HEK293 (cell line): ENCODE results near the gene HOTAIR.

Source experiments
- CTCF ChIA-PET: fragments of 350-600 bp; formaldehyde crosslinking; extraction: SDS; loops from one replicate; lab custom pipeline; 2021; ENCODE audit warnings: antibody characterized with exemption; lab: Yijun Ruan, JAX
- POLR2A ChIA-PET: fragments of 300-600 bp; formaldehyde crosslinking; extraction: SDS; loops from one replicate; lab custom pipeline; 2020; ENCODE audit warnings: antibody characterized with exemption, inconsistent platforms; lab: Yijun Ruan, JAX
- H3K27ac ChIP-seq: fragments of 200-500 bp; sonication (Bioruptor generic); 2 replicates; pipeline ENCODE4 v1.5.1; 2014; ENCODE audit warnings: low read depth, low read length, control low read depth, inconsistent platforms; ENCODE audit errors: extremely low read depth
- H3K36me3 ChIP-seq, 2 experiments: fragments of 200-500 bp in 1 of 2; sonication (Bioruptor generic) in 1 of 2; 1 replicate in 1 of 2; 2 replicates in 1 of 2; pipeline ENCODE4 v1.5.1; 2014 to 2017; ENCODE audit warnings: inconsistent platforms in 2 of 2, low read length in 2 of 2; ENCODE audit not compliant: control insufficient read depth in 2 of 2, insufficient read depth in 1 of 2
- H3K4me1 ChIP-seq: fragments of 200-500 bp; sonication (Bioruptor generic); 2 replicates; pipeline ENCODE4 v1.5.1; 2014; ENCODE audit warnings: mild to moderate bottlenecking, low read length, inconsistent platforms; ENCODE audit not compliant: control insufficient read depth, insufficient read depth
- H3K4me3 ChIP-seq: 2 replicates; pipeline ENCODE4 v1.5.1; 2011; ENCODE audit warnings: low read depth, mild to moderate bottlenecking, control low read depth, low read length, moderate library complexity
- H3K9me3 ChIP-seq: fragments of 200-500 bp; sonication (Bioruptor generic); 2 replicates; pipeline ENCODE4 v1.5.1; 2014; ENCODE audit warnings: low read depth, low read length, inconsistent platforms; ENCODE audit not compliant: control insufficient read depth, insufficient read depth
- BCL11B ChIP-seq: fragments of 450-650 bp; formaldehyde crosslinking; IDR thresholded peaks from 2 replicates; pipeline ENCODE4 v1.5.1; 2016; ENCODE audit warnings: low read depth, missing biosample characterization, missing genetic modification characterization
- EGR2 ChIP-seq: fragments of 450-650 bp; formaldehyde crosslinking; IDR thresholded peaks from 2 replicates; pipeline ENCODE4 v1.5.1; 2016; ENCODE audit warnings: low read depth, missing biosample characterization, missing genetic modification characterization
- GLI4 ChIP-seq: fragments of 450-650 bp; formaldehyde crosslinking; IDR thresholded peaks from 2 replicates; pipeline ENCODE4 v1.5.1; 2016; ENCODE audit warnings: missing biosample characterization, missing genetic modification characterization
- IKZF3 ChIP-seq: fragments of 450-650 bp; IDR thresholded peaks from 2 replicates; pipeline ENCODE4 v1.5.0; 2018; ENCODE audit warnings: missing biosample characterization, mild to moderate bottlenecking, missing genetic modification characterization, moderate library complexity
- RBAK ChIP-seq: fragments of 450-650 bp; formaldehyde crosslinking; IDR thresholded peaks from 2 replicates; pipeline ENCODE4 v1.5.1; 2016; ENCODE audit warnings: missing biosample characterization, missing genetic modification characterization
- YY2 ChIP-seq: fragments of 450-650 bp; formaldehyde crosslinking; IDR thresholded peaks from 2 replicates; pipeline ENCODE4 v1.5.1; 2016; ENCODE audit warnings: missing biosample characterization, missing genetic modification characterization
- ZBTB1 ChIP-seq: fragments of 450-650 bp; formaldehyde crosslinking; IDR thresholded peaks from 2 replicates; pipeline ENCODE4 v1.5.1; 2016; ENCODE audit warnings: missing biosample characterization, missing genetic modification characterization
- ZBTB17 ChIP-seq: fragments of 450-650 bp; formaldehyde crosslinking; IDR thresholded peaks from 2 replicates; pipeline ENCODE4 v1.5.1; 2016; ENCODE audit warnings: missing biosample characterization, missing genetic modification characterization
- ZNF510 ChIP-seq: fragments of 450-650 bp; formaldehyde crosslinking; IDR thresholded peaks from 2 replicates; pipeline ENCODE4 v1.5.1; 2018; ENCODE audit warnings: mild to moderate bottlenecking, missing genetic modification characterization, missing biosample characterization; ENCODE audit not compliant: insufficient replicate concordance
- ZNF623 ChIP-seq: fragments of 450-650 bp; formaldehyde crosslinking; IDR thresholded peaks from 2 replicates; pipeline ENCODE4 v1.5.1; 2016; ENCODE audit warnings: missing biosample characterization, missing genetic modification characterization
- ZNF624 ChIP-seq: fragments of 450-650 bp; formaldehyde crosslinking; IDR thresholded peaks from 2 replicates; pipeline ENCODE4 v1.5.1; 2017; ENCODE audit warnings: missing biosample characterization, missing genetic modification characterization
- ZNF701 ChIP-seq: fragments of 450-650 bp; formaldehyde crosslinking; IDR thresholded peaks from 2 replicates; pipeline ENCODE4 v1.5.1; 2016; ENCODE audit warnings: missing biosample characterization, missing genetic modification characterization
- ZNF777 ChIP-seq: fragments of 450-650 bp; formaldehyde crosslinking; IDR thresholded peaks from 2 replicates; pipeline ENCODE4 v1.5.1; 2017; ENCODE audit warnings: missing biosample characterization, missing genetic modification characterization, borderline replicate concordance
- TF ChIP-seq, protein P1 (sequence below): fragments of 450-650 bp; formaldehyde crosslinking; IDR thresholded peaks from 2 replicates; pipeline ENCODE4 v1.5.1; 2016; ENCODE audit warnings: missing biosample characterization, missing genetic modification characterization
- TF ChIP-seq, protein P2 (sequence below): fragments of 450-650 bp; formaldehyde crosslinking; IDR thresholded peaks from 2 replicates; pipeline ENCODE4 v1.5.1; 2016; ENCODE audit warnings: missing biosample characterization, missing genetic modification characterization, low read depth
- TF ChIP-seq, protein P3 (sequence below): fragments of 450-650 bp; formaldehyde crosslinking; IDR thresholded peaks from 2 replicates; pipeline ENCODE4 v1.5.1; 2016; ENCODE audit warnings: missing biosample characterization, missing genetic modification characterization
- TF ChIP-seq, protein P4 (sequence below): fragments of 450-650 bp; formaldehyde crosslinking; conservative IDR thresholded peaks from 2 replicates; pipeline ENCODE4 v1.5.1; 2016; ENCODE audit warnings: low read depth, missing biosample characterization, missing genetic modification characterization
- TF ChIP-seq, protein P5 (sequence below): fragments of 450-650 bp; formaldehyde crosslinking; IDR thresholded peaks from 2 replicates; pipeline ENCODE4 v1.5.1; 2016; ENCODE audit warnings: missing biosample characterization, missing genetic modification characterization
- TF ChIP-seq, protein P6 (sequence below): fragments of 450-650 bp; formaldehyde crosslinking; IDR thresholded peaks from 2 replicates; pipeline ENCODE4 v1.5.1; 2017; ENCODE audit warnings: missing biosample characterization, missing genetic modification characterization

The HOTAIR gene

DNA sequence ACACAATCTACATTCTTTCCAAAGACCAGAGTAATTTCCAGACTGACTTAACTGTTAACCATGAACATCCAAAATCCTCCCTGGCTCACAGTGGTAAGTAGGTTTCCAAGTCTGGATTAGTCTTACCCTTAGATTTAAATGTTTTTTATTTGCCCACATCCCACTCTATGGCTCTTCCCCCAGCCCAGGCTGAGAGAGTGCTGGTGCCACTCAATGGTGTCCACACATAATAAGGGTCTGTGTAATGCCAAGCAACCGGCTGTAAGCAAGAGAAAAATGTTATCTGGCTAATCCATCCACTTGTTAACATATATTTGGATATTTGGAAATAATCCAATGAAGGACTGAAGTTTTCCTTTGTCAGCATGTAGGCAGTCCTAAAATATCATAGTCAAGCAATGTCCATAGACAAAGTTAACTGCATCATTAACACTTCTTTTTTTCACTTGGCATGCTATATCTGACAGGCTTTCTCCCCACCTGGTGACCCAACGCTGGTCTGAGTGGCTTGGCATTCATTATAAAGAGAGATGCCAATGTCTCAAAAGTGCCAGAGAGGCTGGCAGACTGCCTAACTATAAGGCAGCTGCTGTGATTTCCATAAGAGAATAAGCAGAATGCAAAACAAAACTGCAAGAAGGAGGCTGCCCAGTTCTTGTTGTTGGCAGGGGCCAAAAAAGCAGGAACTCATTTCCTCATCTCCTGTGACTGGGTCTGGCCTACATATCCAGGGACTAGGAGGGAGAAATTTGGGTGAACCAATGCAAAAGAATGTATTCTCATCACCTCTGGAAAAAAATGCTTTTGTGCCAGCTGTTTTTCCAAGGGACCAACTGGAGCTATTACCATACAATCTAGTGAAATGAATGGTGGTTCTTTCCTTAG is 50.0 kb downstream of the HOTAIR start:
- CTCF ChIA-PET = no interaction called here
- H3K4me3 ChIP-seq = no peak overlapping the region
- POLR2A ChIA-PET = no interaction called here
- H3K27ac ChIP-seq = no peak overlapping the region
- H3K9me3 ChIP-seq = no peaks in the 10 kb centered on the region
- H3K4me1 ChIP-seq = peaks cover 7% of the 10 kb centered on the region; the same call in 1 of the 2 replicates
- no peaks in the 10 kb centered on the region for H3K36me3 ChIP-seq
- TF ChIP-seq ZNF777 (tag by site-specific recombination) (no peak), YY2 (tag by site-specific recombination) (no peak), ZNF624 (tag by site-specific recombination) (no peak), ZBTB1 (tag by site-specific recombination) (no peak), ZNF623 (tag by site-specific recombination) (no peak), GLI4 (tag by site-specific recombination) (no peak), BCL11B (tag by site-specific recombination) (no peak), ZNF701 (tag by site-specific recombination) (no peak), ZNF510 (tag by site-specific recombination) (no peak), EGR2 (tag by site-specific recombination) (no peak)
- TF ChIP-seq, protein P1, sequence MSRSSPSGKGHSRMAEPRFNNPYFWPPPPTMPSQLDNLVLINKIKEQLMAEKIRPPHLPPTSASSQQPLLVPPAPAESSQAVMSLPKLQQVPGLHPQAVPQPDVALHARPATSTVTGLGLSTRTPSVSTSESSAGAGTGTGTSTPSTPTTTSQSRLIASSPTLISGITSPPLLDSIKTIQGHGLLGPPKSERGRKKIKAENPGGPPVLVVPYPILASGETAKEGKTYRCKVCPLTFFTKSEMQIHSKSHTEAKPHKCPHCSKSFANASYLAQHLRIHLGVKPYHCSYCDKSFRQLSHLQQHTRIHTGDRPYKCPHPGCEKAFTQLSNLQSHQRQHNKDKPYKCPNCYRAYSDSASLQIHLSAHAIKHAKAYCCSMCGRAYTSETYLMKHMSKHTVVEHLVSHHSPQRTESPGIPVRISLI = no peak
- TF ChIP-seq, protein P2, sequence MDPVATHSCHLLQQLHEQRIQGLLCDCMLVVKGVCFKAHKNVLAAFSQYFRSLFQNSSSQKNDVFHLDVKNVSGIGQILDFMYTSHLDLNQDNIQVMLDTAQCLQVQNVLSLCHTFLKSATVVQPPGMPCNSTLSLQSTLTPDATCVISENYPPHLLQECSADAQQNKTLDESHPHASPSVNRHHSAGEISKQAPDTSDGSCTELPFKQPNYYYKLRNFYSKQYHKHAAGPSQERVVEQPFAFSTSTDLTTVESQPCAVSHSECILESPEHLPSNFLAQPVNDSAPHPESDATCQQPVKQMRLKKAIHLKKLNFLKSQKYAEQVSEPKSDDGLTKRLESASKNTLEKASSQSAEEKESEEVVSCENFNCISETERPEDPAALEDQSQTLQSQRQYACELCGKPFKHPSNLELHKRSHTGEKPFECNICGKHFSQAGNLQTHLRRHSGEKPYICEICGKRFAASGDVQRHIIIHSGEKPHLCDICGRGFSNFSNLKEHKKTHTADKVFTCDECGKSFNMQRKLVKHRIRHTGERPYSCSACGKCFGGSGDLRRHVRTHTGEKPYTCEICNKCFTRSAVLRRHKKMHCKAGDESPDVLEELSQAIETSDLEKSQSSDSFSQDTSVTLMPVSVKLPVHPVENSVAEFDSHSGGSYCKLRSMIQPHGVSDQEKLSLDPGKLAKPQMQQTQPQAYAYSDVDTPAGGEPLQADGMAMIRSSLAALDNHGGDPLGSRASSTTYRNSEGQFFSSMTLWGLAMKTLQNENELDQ (tag by site-specific recombination) = no peak
- TF ChIP-seq, all 188 proteins: peak for 0

DNA sequence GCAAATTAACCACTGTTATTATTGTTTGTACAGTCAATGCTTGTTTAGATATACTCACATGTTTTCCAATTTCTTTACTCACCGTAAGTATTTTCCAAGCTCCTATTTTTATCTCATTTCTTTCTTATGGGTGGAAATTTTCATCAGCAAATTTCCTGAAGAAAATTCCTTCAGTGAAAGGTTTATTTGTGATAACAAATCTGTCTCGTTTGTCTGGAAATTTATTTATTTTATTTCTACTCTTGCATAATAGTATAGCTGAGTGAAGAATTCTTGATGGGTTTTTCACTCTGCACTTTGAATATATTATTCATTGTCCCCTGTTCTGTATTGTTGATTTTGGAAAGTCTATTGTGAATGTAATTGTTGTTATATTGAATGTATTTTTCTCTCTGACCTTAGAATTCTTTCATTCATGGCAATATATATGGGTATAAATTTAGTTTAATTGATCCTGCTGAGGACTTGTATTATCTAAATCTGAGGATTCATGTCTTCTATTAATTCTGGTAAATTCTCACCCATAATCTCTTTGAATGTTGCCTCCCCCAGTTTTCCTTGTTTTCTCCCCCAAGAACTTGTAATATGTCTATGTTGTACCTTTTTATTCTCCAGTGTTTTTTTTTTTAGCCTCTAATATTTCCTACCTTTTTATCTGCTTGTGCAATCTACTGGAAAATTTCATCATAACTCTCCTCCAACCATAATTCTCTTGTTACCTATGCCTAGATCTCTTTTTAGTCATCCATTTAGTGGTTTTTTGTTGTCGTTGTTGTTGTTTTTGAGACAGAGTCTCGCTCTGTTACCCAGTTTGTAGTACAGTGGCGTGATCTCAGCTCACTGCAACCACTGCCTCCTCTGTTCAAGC is 57.7 kb downstream of the HOTAIR start:
- ChIA-PET CTCF (interaction anchor here (0.7 to 1.2 kb wide), 2 partner anchors 10 to 170 kb away, joined by 3 read pairs; no protein-coding TSS in a partner anchor), POLR2A (no interaction called here)
- TF ChIP-seq RBAK (tag by site-specific recombination) (no peak), ZBTB17 (tag by site-specific recombination) (peak; percentile 38), IKZF3 (tag by site-specific recombination) (no peak), ZNF777 (tag by site-specific recombination) (no peak)
- TF ChIP-seq, protein P3, sequence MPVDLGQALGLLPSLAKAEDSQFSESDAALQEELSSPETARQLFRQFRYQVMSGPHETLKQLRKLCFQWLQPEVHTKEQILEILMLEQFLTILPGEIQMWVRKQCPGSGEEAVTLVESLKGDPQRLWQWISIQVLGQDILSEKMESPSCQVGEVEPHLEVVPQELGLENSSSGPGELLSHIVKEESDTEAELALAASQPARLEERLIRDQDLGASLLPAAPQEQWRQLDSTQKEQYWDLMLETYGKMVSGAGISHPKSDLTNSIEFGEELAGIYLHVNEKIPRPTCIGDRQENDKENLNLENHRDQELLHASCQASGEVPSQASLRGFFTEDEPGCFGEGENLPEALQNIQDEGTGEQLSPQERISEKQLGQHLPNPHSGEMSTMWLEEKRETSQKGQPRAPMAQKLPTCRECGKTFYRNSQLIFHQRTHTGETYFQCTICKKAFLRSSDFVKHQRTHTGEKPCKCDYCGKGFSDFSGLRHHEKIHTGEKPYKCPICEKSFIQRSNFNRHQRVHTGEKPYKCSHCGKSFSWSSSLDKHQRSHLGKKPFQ (tag by site-specific recombination) = no peak
- TF ChIP-seq, protein P4, sequence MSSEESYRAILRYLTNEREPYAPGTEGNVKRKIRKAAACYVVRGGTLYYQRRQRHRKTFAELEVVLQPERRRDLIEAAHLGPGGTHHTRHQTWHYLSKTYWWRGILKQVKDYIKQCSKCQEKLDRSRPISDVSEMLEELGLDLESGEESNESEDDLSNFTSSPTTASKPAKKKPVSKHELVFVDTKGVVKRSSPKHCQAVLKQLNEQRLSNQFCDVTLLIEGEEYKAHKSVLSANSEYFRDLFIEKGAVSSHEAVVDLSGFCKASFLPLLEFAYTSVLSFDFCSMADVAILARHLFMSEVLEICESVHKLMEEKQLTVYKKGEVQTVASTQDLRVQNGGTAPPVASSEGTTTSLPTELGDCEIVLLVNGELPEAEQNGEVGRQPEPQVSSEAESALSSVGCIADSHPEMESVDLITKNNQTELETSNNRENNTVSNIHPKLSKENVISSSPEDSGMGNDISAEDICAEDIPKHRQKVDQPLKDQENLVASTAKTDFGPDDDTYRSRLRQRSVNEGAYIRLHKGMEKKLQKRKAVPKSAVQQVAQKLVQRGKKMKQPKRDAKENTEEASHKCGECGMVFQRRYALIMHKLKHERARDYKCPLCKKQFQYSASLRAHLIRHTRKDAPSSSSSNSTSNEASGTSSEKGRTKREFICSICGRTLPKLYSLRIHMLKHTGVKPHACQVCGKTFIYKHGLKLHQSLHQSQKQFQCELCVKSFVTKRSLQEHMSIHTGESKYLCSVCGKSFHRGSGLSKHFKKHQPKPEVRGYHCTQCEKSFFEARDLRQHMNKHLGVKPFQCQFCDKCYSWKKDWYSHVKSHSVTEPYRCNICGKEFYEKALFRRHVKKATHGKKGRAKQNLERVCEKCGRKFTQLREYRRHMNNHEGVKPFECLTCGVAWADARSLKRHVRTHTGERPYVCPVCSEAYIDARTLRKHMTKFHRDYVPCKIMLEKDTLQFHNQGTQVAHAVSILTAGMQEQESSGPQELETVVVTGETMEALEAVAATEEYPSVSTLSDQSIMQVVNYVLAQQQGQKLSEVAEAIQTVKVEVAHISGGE (tag by site-specific recombination) = no peak
- TF ChIP-seq, protein P5, sequence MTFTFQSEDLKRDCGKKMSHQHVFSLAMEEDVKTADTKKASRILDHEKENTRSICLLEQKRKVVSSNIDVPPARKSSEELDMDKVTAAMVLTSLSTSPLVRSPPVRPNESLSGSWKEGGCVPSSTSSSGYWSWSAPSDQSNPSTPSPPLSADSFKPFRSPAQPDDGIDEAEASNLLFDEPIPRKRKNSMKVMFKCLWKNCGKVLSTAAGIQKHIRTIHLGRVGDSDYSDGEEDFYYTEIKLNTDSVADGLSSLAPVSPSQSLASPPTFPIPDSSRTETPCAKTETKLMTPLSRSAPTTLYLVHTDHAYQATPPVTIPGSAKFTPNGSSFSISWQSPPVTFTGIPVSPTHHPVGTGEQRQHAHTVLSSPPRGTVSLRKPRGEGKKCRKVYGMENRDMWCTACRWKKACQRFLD (tag by site-specific recombination) = no peak
- TF ChIP-seq, protein P6, sequence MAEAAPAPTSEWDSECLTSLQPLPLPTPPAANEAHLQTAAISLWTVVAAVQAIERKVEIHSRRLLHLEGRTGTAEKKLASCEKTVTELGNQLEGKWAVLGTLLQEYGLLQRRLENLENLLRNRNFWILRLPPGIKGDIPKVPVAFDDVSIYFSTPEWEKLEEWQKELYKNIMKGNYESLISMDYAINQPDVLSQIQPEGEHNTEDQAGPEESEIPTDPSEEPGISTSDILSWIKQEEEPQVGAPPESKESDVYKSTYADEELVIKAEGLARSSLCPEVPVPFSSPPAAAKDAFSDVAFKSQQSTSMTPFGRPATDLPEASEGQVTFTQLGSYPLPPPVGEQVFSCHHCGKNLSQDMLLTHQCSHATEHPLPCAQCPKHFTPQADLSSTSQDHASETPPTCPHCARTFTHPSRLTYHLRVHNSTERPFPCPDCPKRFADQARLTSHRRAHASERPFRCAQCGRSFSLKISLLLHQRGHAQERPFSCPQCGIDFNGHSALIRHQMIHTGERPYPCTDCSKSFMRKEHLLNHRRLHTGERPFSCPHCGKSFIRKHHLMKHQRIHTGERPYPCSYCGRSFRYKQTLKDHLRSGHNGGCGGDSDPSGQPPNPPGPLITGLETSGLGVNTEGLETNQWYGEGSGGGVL (tag by site-specific recombination) = no peak

More for the DNA sequence above, 57.7 kb downstream of the HOTAIR start:
- Histone ChIP-seq H3K4me1 (peaks cover 7% of the 10 kb centered on the region; the same call in 1 of the 2 replicates), H3K36me3 (no peaks in the 10 kb centered on the region), H3K27ac (no peak overlapping the region), H3K4me3 (no peak overlapping the region), H3K9me3 (no peaks in the 10 kb centered on the region)
